KMS-11 (cell line): ENCODE results near the gene ATP9B.

Experiments
- H2AFZ ChIP-seq: fragments of 200-600 bp; sonication (generic); 2 replicates; pipeline ENCODE4 v1.6.1; 2016; ENCODE audit warnings: antibody characterized with exemption, mixed run types, low read depth
- H3K27ac ChIP-seq: fragments of 200-600 bp; sonication (generic); 2 replicates; pipeline ENCODE4 v1.6.1; 2016; ENCODE audit warnings: mild to moderate bottlenecking, mixed run types
- H3K27me3 ChIP-seq: fragments of 200-600 bp; sonication (generic); 2 replicates; pipeline ENCODE4 v1.6.1; 2017; ENCODE audit warnings: mild to moderate bottlenecking, low read depth, mixed run types, moderate library complexity; ENCODE audit not compliant: insufficient read depth
- H3K36me3 ChIP-seq: fragments of 200-600 bp; sonication (generic); 2 replicates; pipeline ENCODE4 v1.6.1; 2017; ENCODE audit warnings: mild to moderate bottlenecking, mixed run types; ENCODE audit not compliant: insufficient read depth
- H3K4me1 ChIP-seq: fragments of 200-600 bp; sonication (generic); 2 replicates; pipeline ENCODE4 v1.6.1; 2016; ENCODE audit warnings: mild to moderate bottlenecking, low read depth, mixed run types; ENCODE audit not compliant: poor library complexity, severe bottlenecking
- H3K4me2 ChIP-seq: fragments of 200-600 bp; sonication (generic); 2 replicates; pipeline ENCODE4 v1.7.0; 2016; ENCODE audit warnings: mild to moderate bottlenecking, mixed run types
- H3K4me3 ChIP-seq: fragments of 200-600 bp; sonication (generic); IDR thresholded peaks from 2 replicates; pipeline ENCODE4 v1.6.1; 2017; ENCODE audit warnings: low read depth, low read length, mixed read lengths; ENCODE audit not compliant: insufficient read depth
- H3K79me2 ChIP-seq: fragments of 200-600 bp; sonication (generic); 2 replicates; pipeline ENCODE4 v1.6.1; 2016; ENCODE audit warnings: low read depth, mixed run types; ENCODE audit not compliant: insufficient read depth
- H3K9ac ChIP-seq: fragments of 200-600 bp; sonication (generic); 2 replicates; pipeline ENCODE4 v1.6.1; 2016; ENCODE audit warnings: mild to moderate bottlenecking, mixed run types
- H4K20me1 ChIP-seq: fragments of 200-600 bp; sonication (generic); 2 replicates; pipeline ENCODE4 v1.6.1; 2016; ENCODE audit warnings: mild to moderate bottlenecking, mixed run types; ENCODE audit not compliant: insufficient read depth
- CTCF ChIP-seq: fragments of 200-600 bp; sonication (generic); conservative IDR thresholded peaks from 2 replicates; pipeline ENCODE4 v1.6.1; 2017; ENCODE audit warnings: low read depth, mild to moderate bottlenecking, antibody characterized with exemption, low read length, moderate library complexity, mixed read lengths

ATP9B gene

GRCh38 chr18:79403723-79404566 is 334.8 kb downstream of the ATP9B start:
- Histone ChIP-seq H3K79me2 (no peaks in the 10 kb centered on the region; the same call in 1 of the 2 replicates), H3K27ac (no peak overlapping the region), H3K36me3 (no peaks in the 10 kb centered on the region), H3K9ac (no peak overlapping the region), H2AFZ (no peak overlapping the region), H3K4me3 (no peak overlapping the region), H3K4me1 (peaks cover 5% of the 10 kb centered on the region), H3K27me3 (no peaks in the 10 kb centered on the region), H3K4me2 (no peak overlapping the region), H4K20me1 (no peaks in the 10 kb centered on the region)
- no peak for TF ChIP-seq CTCF

DNA sequence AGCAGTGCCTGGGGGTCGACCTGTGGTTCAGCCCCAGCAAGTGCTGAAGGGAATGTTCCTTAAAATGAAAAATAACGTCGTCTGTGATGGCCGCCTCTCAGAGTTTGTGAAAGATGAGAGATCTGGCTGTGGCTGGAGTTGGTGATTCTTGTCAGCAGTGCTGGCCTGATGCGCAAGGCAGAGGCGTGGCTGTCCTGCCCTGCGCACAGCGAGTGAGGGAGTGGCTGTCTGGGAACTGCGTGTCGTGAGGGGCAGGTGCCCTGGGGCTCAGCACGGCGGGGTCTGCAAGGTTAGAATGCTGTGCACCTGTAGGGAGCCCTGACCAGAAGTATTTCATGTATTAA is 335.3 kb downstream of the ATP9B start:
- H3K79me2 ChIP-seq = no peaks in the 10 kb centered on the region; the same call in 1 of the 2 replicates
- TF ChIP-seq CTCF = no peak
- H3K27ac ChIP-seq = no peak overlapping the region
- no peak overlapping the region for H3K4me2 ChIP-seq
- H4K20me1 ChIP-seq = no peaks in the 10 kb centered on the region
- H3K36me3 ChIP-seq = no peaks in the 10 kb centered on the region
- no peak overlapping the region for H3K9ac ChIP-seq
- H2AFZ ChIP-seq = no peak overlapping the region
- H3K4me1 ChIP-seq = peaks cover 1% of the 10 kb centered on the region
- H3K4me3 ChIP-seq = no peak overlapping the region
- no peaks in the 10 kb centered on the region for H3K27me3 ChIP-seq

DNA sequence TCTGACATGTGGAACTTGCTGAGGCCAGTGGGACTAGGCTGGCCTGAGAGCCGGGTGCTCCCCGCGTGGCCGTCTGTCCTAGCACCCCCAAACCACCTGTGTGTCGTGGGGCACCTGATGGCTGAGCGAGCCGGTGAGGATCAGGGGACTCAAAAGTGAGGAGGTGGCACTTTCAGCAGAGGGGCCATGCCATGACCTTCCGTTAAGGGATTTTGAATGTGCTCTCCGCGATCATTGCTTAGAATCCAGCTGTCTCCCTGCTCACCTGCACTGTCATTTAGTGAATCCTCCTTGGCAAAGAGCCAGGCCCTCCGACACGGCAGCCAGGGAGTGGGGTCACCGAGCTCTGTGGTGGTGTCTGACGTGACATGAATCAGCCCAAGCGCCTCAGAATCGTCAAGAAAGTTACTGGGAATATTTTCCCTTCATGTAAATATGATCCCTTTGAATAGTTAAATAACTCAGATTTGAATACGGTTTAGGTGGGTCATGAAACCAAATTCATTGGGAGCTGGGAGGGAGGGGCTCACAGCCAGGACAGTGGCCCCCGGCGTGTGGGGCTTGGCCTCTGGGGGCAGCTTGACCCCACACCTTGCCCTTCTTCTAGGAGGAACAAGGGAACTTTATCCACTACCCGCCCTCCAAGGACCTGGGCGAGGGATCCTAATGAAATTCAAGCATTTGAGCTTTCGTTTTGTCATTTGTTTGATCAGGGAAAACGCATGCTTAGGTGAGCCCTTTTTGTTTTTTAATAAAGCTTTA is 336.0 kb downstream of the ATP9B start:
- Histone ChIP-seq H3K27me3 (no peaks in the 10 kb centered on the region), H4K20me1 (no peaks in the 10 kb centered on the region), H3K4me3 (no peak overlapping the region), H3K36me3 (no peaks in the 10 kb centered on the region), H3K79me2 (no peaks in the 10 kb centered on the region; the same call in 1 of the 2 replicates), H3K27ac (no peak overlapping the region), H2AFZ (no peak overlapping the region), H3K4me2 (no peak overlapping the region), H3K9ac (no peak overlapping the region), H3K4me1 (no peaks in the 10 kb centered on the region)
- TF ChIP-seq CTCF = no peak

GRCh38 chr18:79405781-79406575 is 336.8 kb downstream of the ATP9B start:
- Histone ChIP-seq H2AFZ (no peak overlapping the region), H3K4me3 (no peak overlapping the region), H3K4me1 (no peaks in the 10 kb centered on the region), H3K4me2 (no peak overlapping the region), H4K20me1 (no peaks in the 10 kb centered on the region), H3K27me3 (no peaks in the 10 kb centered on the region), H3K79me2 (no peaks in the 10 kb centered on the region; the same call in 1 of the 2 replicates), H3K9ac (no peak overlapping the region), H3K36me3 (no peaks in the 10 kb centered on the region), H3K27ac (no peak overlapping the region)
- TF ChIP-seq CTCF = no peak
